ENCODE measurements around the gene GCN1.
"Not testable (repeated sequence)": the region's sequence is repeated elsewhere in the genome, so short reads cannot be mapped to it uniquely, and the experiment has no call there.

The GCN1 gene, protein sequence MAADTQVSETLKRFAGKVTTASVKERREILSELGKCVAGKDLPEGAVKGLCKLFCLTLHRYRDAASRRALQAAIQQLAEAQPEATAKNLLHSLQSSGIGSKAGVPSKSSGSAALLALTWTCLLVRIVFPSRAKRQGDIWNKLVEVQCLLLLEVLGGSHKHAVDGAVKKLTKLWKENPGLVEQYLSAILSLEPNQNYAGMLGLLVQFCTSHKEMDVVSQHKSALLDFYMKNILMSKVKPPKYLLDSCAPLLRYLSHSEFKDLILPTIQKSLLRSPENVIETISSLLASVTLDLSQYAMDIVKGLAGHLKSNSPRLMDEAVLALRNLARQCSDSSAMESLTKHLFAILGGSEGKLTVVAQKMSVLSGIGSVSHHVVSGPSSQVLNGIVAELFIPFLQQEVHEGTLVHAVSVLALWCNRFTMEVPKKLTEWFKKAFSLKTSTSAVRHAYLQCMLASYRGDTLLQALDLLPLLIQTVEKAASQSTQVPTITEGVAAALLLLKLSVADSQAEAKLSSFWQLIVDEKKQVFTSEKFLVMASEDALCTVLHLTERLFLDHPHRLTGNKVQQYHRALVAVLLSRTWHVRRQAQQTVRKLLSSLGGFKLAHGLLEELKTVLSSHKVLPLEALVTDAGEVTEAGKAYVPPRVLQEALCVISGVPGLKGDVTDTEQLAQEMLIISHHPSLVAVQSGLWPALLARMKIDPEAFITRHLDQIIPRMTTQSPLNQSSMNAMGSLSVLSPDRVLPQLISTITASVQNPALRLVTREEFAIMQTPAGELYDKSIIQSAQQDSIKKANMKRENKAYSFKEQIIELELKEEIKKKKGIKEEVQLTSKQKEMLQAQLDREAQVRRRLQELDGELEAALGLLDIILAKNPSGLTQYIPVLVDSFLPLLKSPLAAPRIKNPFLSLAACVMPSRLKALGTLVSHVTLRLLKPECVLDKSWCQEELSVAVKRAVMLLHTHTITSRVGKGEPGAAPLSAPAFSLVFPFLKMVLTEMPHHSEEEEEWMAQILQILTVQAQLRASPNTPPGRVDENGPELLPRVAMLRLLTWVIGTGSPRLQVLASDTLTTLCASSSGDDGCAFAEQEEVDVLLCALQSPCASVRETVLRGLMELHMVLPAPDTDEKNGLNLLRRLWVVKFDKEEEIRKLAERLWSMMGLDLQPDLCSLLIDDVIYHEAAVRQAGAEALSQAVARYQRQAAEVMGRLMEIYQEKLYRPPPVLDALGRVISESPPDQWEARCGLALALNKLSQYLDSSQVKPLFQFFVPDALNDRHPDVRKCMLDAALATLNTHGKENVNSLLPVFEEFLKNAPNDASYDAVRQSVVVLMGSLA (N-terminal part only)

DNA sequence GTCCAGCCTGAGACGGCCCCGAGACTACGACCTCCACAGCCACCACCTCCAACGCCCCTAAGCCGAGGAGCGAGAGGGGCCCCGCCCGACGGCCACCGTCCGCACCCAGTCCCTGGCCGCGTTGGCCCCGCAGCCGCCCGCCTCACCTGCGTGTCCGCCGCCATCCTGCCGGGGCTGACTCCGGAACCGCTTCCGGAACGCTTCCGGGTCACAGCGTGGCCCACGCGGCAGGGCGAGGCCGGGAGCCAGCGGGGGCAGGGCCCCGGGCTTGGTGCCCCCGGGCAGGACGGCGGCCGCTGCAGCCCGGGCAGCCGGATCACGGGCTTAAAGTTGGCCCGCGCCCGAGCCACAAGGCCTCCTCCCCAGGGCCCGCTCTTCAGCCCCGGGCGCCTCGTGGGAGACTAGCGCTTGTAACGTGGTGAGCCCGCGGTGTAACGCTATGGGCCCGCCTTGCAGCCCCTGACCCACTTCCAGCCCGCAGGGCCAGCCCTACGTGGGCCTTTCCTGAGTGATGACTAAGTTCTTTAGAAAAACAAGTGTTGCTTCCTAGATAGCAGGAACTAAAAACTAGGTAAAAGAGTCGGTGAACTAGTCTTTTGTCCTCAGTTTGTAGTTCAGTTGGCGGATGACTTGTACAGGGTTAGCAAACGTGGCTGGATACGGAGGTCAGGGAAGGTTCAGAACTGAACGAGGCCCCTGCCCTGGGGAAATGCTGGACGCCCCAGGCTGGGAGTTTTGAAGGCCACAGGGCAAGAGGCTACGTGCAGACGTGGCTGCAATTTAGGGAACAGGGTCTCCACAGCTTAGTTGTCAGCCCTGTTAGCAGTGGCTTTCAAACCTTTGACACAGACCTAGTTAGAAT lies at the start of gene GCN1:
GCN1 (minus strand) TSS at position 182 of the 862 bp plus-strand sequence; CDS start at position 164, 18 bp downstream.
- peak; percentile 23 for DNase-seq

DNA sequence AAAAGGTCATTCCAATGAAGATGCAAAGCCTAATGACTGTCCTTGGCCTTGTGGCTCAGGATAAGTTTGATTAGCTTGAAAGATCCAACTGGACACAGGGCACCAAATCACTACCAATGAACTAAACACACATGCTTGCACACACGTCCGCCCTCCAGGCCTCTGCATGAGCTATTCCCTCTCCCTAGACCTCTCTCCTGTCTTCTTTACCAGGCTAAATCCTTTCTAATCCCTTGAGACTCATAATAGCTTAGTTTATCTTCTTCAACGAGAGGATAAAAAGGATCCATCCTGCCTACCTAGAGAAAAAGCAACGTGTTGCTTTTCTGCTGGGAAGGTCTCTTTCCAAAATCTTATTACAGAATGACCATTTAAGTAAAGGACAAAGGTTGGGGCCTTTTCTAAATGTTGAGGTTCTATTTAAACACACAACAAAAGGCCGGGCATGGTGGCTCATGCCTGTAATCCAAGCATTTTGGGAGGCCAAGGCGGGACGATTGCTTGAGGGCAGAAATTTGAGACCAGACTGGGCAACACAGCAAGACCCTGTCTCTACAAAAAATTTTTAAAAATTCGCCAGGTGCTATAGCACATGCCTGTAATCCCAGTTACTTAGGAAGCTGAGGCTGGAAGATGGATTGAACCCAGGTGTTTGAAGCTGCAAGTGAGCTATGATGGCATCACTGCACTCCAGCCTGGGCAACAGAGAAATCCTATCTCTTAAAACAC lies 48.6 kb upstream of the GCN1 start:
- no peak for DNase-seq

DNA sequence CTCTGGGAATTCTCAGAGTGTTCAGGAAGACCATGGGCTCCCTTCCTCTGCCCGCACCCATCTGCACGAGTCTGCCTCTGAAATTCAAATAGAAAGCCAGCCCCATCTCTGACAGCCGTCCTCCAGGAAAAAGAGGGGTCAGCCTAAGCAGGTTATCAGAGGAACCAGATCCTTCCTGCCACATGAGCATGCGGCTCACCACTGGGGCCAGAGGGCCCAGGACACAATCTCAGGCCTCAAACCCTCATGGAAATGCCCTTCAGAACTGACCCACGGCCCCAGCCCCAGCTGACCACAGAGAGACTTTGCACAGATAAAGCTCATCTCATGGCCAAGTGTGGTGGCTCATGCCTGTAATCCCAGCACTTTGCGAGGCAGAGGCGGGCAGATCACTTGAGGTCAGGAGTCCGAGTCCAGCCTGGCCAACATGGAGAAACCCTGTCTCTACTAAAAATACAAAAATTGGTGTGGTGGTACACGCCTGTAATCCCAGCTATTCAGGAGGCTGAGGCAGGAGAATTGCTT lies 47.8 kb upstream of the GCN1 start:
- no peak for DNase-seq

DNA sequence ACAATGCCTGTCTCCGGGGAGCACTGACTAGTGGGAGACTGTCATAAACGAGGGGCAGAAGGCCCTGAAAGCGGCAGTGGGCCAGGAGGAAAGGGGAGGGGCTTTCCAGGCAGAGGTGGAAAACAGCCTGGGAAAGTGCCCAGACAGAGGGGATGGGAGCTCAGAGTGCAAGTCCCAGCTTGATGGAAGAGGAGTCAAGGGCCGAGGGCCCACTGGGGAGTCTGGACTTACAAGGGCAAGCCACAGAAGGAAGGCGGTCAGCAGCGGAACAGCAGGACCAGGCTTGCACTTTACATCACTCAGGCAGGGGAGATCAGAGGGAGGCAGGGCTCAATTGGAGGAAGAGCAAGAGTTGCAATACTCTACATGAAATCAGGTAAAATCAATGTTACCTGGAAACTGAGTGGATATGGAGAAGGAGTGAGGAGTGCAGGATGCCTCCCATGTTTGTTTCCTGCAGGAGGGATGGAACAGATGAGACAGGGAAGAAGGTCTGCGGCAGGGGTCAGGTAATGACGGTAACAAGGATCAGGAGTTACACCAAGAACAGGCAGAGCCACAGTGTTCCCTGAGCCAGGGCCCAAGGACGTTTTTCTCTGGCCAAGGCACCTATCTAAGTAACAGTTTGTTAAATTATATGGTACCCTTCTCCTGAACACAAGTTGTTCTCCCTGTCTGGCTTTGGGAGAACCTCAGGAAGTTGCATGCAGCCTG lies 47.2 kb upstream of the GCN1 start:
- no peak for DNase-seq

DNA sequence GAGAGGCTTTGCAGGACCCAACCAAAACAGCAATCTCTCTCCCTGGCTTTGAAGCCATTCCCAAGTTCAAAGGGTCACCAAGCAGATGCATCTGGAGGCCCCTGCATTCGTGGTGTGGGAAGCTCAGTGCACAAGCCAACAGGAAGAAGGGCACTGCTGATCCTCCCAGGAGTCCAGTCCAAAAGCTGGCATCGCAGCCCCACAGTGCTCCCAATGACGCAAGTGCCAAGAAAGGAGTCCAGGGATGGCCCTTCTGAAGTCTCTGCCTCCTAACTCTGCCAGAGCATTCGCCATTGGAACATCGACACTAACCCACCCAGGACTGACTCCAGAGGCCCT lies 45.9 kb upstream of the GCN1 start:
- no peak for DNase-seq

DNA sequence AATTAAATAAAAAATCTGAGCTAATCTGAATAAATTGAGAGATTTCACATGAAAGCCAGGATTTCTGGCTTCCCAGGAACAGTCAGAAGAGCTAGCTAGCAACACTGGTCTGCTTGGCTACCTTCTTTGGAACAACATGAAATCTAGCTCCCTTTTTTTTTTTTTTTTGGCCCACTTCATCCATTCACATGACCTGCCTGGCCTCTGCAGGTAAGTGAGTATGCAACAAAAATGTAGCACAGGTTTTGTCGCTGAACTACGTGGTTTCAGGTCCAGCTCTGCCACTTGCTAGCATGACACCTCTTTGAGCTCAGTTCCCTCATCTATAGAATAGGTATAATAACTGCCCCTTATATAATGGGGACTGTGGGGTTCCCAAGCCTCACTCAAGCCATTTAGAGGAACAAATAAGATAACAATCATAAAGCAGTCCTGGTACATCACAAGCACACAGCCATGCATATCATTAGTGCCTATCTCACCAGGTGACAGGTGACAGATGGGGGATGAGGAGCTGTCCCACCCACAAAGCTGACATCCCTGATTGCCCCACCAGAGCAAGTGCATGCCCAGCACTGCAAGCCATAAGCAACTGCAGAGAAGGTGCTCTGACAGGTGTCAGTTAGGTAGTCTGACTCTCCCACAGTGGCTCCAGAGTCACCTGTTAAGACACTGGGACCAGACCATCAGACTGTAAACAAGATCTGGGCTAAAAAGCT lies 45.4 kb upstream of the GCN1 start:
- no peak for DNase-seq

DNA sequence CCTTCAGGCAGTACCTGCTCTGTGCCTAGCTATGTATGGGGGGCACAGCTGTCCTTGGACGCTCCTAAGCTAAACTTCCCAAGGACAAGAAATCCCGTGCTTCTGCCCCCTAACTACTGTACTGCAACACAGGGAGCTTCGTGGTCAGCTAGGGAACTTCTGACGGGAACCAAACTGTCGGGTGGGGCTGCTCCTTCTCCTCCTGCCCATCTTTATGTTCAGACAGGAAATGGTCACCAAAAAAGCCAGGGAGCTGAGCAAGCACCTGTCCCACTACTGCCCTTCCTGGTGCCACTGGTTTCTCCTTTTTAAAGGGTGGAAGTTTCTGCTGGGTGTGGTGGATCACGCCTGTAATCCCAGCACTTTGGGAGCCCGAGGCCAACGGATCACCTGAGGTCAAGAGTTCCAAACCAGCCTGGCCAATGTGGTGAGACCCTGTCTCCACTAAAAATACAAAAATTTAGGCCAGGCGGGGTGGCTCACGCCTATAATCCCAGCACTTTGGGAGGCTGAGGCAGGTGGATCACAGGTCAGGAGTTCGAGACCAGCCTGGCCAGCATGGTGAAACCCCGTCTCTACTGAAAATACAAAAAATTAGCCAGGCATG lies 44.4 kb upstream of the GCN1 start:
- DNase-seq = no peak

DNA sequence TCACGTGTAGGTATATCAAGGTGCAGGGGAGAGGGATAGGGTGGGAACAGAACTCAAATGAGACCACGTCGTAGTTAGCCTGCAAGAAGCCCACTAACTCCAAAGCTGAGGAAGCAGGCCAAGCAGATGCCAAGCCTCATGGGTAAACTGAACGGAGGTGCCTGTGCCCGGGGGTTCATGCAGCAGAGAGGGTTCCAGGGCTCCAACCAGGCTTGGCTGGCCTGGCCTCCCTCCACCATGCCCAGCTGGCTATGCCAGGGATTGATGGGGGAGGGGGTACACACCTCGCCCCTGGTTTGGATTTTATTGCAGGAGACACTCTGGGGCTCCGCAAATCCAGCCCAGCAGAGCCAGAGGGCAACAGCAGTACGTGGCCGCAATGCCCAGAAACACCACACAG lies 43.7 kb upstream of the GCN1 start:
- DNase-seq = no peak

DNA sequence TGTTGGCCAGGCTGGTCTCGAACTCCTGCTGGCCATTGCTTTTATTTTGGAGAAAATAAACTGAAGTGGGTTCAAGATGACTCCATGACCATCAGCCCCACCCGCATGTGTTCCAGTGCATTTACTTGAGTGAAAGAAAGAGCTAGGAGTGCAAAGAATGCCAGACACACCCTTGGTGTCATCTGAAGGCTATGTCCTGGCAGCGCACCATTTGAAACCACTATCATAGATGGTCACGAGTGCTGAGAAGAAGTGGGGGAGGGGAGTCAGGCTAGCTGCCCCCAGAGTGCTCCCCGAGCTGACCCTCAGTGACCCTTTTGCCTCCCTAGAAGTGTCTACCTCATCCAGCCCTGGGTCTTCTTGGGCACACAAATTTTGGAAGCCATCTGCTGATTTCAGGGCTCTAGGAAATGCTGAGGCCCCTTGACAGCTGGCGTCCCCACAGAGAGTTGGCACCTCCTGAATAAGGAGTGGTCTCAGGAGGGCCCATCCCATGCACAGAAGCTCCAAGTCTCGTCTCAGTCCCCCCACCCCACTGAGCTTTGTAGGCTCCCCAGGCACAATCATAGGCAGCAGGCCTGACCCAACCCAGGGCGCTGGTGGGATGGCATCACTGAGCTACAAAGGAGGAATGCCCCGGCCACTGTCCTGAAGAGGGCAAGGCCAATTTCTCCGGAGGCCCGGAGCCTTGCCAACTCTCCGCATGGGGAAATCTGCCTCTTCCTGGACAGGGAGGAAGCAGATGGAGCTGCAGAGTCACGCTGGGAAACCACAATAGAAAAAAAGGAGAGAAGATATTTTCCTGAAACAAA lies 43.1 kb upstream of the GCN1 start:
- peak; percentile 79 for DNase-seq

DNA sequence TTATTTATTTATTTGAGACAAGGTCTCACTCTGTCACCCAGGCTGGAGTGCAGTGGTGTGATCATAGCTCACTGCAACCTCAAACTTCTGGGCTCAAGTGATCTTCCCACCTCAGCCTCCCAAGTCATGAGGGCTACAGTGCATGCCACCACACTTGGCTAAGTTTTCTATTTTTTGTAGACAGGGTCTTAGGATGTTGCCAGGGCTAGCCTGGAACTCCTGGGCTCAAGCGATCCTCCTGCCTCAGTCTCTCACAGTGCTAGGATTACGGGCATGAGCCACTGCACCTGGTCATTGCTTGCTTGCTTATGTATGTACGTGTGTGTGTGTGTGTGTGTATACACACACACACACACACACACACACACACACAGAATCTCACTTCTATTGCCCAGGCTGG lies 42.3 kb upstream of the GCN1 start:
- not testable (repeated sequence) for DNase-seq

DNA sequence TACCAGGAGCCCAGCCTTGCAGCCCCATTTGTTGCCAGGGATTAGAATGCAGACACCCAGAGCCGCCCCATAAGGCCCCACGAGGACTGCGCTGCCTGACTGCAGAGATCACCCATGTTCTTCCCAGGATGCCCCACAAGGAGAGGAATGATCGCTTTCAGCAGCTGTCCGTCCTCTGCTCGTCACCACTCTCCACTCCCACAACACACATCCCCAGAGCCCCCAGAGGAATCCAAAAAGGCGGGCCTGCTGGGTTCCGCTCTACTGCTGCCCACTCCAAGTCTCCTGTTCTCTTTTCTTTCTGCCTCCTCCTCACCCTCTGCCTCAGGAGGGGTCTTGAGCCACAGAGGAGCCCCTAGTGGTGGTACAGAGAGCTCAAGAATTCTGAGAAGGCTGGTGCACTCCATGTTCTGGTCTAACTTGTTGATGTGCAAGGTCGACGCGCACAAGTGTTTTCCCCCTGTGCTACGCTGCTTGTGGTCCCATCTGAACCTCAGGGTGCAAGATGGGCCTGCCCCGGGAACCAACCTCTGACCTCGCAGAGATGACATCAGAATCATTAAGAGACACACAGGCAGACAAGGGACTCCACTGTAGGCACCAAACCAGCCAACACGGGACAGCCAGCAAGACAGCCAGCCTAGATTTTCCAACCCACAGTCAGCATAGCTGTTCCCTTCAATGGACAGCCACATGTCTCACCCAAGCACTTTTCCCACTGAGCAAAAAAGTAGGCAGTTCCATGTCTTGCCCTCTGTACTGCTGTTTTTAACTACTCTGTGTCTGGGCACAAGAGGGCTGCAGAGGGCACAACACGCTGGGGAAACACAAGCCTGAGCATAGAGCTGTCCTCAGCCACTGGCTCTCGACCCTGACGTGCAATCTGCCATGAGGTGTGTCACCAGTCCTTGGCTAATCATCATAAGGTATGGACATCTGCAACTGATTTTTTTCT lies 41.1 kb upstream of the GCN1 start:
- no peak for DNase-seq

DNA sequence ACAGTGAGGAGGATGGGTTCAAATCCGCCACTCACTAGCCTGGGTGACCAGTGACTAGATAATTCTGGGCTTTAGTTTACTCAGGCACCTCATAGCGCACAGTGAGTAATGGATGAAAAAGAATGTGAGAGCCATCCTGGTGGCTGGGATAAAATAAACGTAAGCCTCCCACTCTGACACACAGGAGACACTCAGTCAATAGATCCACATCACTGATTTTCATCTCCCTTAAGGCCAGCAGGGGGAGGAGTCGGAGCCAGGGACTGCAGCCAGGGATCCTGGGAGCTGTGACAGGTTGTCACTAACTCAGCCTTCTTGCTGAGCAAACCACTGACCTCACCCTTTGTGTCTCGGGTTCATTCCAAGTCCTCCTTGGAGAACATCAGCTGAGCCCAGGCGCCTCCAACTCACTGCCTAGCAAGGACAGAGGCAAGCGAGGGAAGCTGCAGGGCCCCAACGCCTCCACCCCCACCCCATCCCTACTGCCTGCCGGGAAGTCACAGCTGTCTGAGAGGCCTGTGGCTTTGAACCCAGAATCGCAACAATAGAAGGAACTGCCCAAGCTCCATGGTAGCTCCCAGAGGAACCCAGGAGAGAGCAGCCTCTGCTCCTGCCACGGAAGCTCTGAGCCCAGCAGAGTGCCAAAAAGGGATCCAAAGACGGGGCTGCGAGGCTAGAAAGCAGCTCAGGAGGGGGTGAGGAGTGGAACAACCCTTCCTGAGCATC lies 40.3 kb upstream of the GCN1 start:
- peak; percentile 21 for DNase-seq

DNA sequence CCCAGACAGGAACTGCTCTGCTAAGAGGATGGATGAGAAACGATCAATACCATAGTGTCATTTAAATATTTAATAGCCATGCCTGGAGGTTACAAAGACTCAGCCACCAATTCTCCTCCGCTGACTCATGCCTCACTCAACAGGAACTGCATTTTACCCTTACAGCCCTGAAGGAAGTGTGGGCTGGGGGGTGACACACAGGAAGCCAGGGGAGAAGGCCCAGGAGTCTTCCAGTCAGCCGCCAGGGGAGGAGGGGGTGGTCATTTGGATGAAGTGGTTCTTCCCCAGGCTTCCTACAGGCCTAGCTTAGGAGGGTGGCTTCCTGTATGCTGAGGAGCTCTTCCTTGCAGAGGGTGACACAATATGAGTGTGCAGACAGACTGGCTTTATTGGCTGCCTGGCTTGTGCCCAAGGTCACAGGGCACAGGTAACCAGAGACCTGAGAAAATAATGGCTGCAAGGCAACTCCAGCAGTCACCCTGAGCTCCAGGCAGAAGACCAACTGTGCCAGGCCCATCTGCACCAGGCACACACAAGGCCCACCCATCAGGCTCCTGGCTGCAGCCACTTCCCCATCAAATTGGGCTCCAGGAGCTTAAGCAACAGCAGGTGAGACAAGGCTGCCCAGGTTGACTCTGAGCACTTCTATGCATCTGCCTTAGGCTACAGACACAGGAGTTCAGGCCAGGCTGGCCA lies 36.9 kb upstream of the GCN1 start:
- peak; percentile 83 for DNase-seq

DNA sequence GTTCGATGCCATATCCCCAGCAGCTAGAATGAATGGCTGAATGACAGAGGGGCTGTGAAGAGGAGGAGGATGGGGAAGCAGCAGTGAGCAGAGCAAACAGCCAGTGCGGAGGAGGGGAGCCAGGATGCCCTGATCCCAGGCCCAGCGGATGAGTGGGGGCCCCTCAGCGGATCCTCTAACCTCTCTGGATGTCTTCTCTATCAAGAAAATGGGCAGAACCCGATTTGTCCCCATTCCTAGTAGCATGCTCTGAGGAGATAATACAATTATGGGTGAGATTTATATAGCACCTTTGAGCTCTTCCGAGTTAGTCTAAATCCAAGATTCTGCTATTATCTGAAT lies 36.4 kb upstream of the GCN1 start:
- DNase-seq = no peak

DNA sequence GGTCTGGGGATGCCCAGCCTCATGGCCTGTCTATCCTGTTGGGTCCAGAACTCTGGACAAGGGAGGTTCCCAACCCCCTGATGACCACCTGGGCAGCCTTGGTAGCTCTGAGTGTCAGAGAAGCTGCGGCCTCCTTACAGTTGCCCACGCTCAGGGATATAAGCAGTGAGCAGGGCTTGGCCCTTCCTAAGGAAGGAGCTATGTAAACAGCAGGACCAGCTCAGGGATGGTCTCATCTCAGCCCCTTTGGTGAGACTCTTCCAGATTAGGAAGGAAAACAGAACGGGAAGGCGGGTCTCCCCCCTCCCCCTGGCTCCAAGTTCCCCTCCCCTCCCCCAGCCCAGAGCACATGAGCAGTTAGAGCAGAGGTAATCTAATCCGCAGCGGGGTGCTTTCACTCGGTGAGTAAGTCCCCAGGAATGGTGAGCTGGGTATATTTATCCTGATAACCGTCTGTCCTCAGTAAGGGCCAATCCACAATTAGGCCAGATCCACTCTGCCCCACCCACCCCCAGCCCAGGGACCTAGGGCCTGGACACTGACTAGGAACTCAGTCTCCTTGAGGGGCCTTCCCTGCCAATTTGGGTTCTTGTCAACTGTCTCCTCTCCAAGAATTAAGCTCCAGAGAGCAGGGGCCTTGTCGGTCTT lies 35.9 kb upstream of the GCN1 start:
- no peak for DNase-seq

Data from GF-D8 (cell line).